HEK293 (cell line): Measurements from ENCODE around the gene IFT52.

Experiments used
- EGR2 ChIP-seq: fragments of 450-650 bp; formaldehyde crosslinking; IDR thresholded peaks from 2 replicates; pipeline ENCODE4 v1.5.1; 2016; ENCODE audit warnings: low read depth, missing biosample characterization, missing genetic modification characterization
- GLI2 ChIP-seq: fragments of 450-650 bp; formaldehyde crosslinking; IDR thresholded peaks from 2 replicates; pipeline ENCODE4; 2017; ENCODE audit warnings: missing biosample characterization, missing genetic modification characterization, low read depth, borderline replicate concordance
- GLIS1 ChIP-seq: fragments of 450-650 bp; formaldehyde crosslinking; IDR thresholded peaks from 2 replicates; pipeline ENCODE4 v1.5.1; 2016; ENCODE audit warnings: missing biosample characterization, missing genetic modification characterization
- GLIS2 ChIP-seq: fragments of 450-650 bp; formaldehyde crosslinking; IDR thresholded peaks from 2 replicates; pipeline ENCODE4 v1.5.1; 2016; ENCODE audit warnings: missing biosample characterization, missing genetic modification characterization
- MEIS1 ChIP-seq: sonication (generic); formaldehyde crosslinking; IDR thresholded peaks from 2 replicates; pipeline ENCODE4 v1.8.1; 2022; ENCODE audit warnings: missing genetic modification reagents, mild to moderate bottlenecking, borderline replicate concordance
- OSR2 ChIP-seq: fragments of 450-650 bp; formaldehyde crosslinking; IDR thresholded peaks from 2 replicates; pipeline ENCODE4 v1.5.1; 2016; ENCODE audit warnings: missing biosample characterization, missing genetic modification characterization
- SCRT1 ChIP-seq: fragments of 450-650 bp; formaldehyde crosslinking; IDR thresholded peaks from 2 replicates; pipeline ENCODE4 v1.5.1; 2016; ENCODE audit warnings: missing biosample characterization, missing genetic modification characterization, borderline replicate concordance
- SP7 ChIP-seq: fragments of 450-650 bp; formaldehyde crosslinking; IDR thresholded peaks from 2 replicates; pipeline ENCODE4 v1.5.1; 2016; ENCODE audit warnings: missing biosample characterization, missing genetic modification characterization
- ZBTB17 ChIP-seq: fragments of 450-650 bp; formaldehyde crosslinking; IDR thresholded peaks from 2 replicates; pipeline ENCODE4 v1.5.1; 2016; ENCODE audit warnings: missing biosample characterization, missing genetic modification characterization
- ZBTB20 ChIP-seq: fragments of 450-650 bp; formaldehyde crosslinking; IDR thresholded peaks from 2 replicates; pipeline ENCODE4 v1.5.1; 2016; ENCODE audit warnings: missing biosample characterization, missing genetic modification characterization
- ZFP3 ChIP-seq: fragments of 450-650 bp; formaldehyde crosslinking; IDR thresholded peaks from 2 replicates; pipeline ENCODE4 v1.5.1; 2016; ENCODE audit warnings: low read depth, missing biosample characterization, missing genetic modification characterization
- ZNF121 ChIP-seq: fragments of 450-650 bp; formaldehyde crosslinking; IDR thresholded peaks from 2 replicates; pipeline ENCODE4 v1.5.1; 2016; ENCODE audit warnings: missing biosample characterization, missing genetic modification characterization
- ZNF174 ChIP-seq: fragments of 450-650 bp; formaldehyde crosslinking; IDR thresholded peaks from 2 replicates; pipeline ENCODE4 v1.5.0; 2017; ENCODE audit warnings: missing biosample characterization, mild to moderate bottlenecking, missing genetic modification characterization
- ZNF175 ChIP-seq: fragments of 450-650 bp; formaldehyde crosslinking; IDR thresholded peaks from 2 replicates; pipeline ENCODE4 v1.5.1; 2016; ENCODE audit warnings: missing biosample characterization, missing genetic modification characterization
- ZNF18 ChIP-seq: fragments of 450-650 bp; formaldehyde crosslinking; IDR thresholded peaks from 2 replicates; pipeline ENCODE4 v1.5.1; 2016; ENCODE audit warnings: missing biosample characterization, missing genetic modification characterization
- ZNF214 ChIP-seq: fragments of 450-650 bp; formaldehyde crosslinking; IDR thresholded peaks from 2 replicates; pipeline ENCODE4 v1.5.1; 2017; ENCODE audit warnings: missing biosample characterization, mild to moderate bottlenecking, missing genetic modification characterization, borderline replicate concordance
- ZNF350 ChIP-seq: fragments of 450-650 bp; formaldehyde crosslinking; IDR thresholded peaks from 2 replicates; pipeline ENCODE4 v1.5.0; 2017; ENCODE audit warnings: missing biosample characterization, mild to moderate bottlenecking, missing genetic modification characterization
- ZNF391 ChIP-seq: fragments of 450-650 bp; formaldehyde crosslinking; IDR thresholded peaks from 2 replicates; pipeline ENCODE4 v1.5.1; 2016; ENCODE audit warnings: low read depth, missing biosample characterization, missing genetic modification characterization, borderline replicate concordance
- ZNF555 ChIP-seq: fragments of 450-650 bp; formaldehyde crosslinking; conservative IDR thresholded peaks from 2 replicates; pipeline ENCODE4 v1.5.1; 2017; ENCODE audit warnings: missing biosample characterization, mild to moderate bottlenecking, missing genetic modification characterization, inconsistent platforms
- ZNF561 ChIP-seq: fragments of 450-650 bp; IDR thresholded peaks from 2 replicates; pipeline ENCODE4 v1.5.1; 2018; ENCODE audit warnings: missing biosample characterization, missing genetic modification characterization, borderline replicate concordance
- ZNF660 ChIP-seq: fragments of 450-650 bp; IDR thresholded peaks from 2 replicates; pipeline ENCODE4 v1.5.1; 2018; ENCODE audit warnings: missing biosample characterization, mild to moderate bottlenecking, missing genetic modification characterization
- ZNF704 ChIP-seq: fragments of 450-650 bp; formaldehyde crosslinking; IDR thresholded peaks from 2 replicates; pipeline ENCODE4 v1.5.1; 2016; ENCODE audit warnings: missing biosample characterization, missing genetic modification characterization
- ZNF707 ChIP-seq: fragments of 450-650 bp; formaldehyde crosslinking; IDR thresholded peaks from 2 replicates; pipeline ENCODE4 v1.5.1; 2016; ENCODE audit warnings: missing biosample characterization, missing genetic modification characterization
- TF ChIP-seq, protein P1 (sequence below): fragments of 450-650 bp; formaldehyde crosslinking; IDR thresholded peaks from 2 replicates; pipeline ENCODE4 v1.5.1; 2016; ENCODE audit warnings: missing biosample characterization, missing genetic modification characterization
- TF ChIP-seq, protein P2 (sequence below): fragments of 450-650 bp; formaldehyde crosslinking; conservative IDR thresholded peaks from 2 replicates; pipeline ENCODE4 v1.5.1; 2016; ENCODE audit warnings: low read depth, missing biosample characterization, missing genetic modification characterization

IFT52 gene

DNA sequence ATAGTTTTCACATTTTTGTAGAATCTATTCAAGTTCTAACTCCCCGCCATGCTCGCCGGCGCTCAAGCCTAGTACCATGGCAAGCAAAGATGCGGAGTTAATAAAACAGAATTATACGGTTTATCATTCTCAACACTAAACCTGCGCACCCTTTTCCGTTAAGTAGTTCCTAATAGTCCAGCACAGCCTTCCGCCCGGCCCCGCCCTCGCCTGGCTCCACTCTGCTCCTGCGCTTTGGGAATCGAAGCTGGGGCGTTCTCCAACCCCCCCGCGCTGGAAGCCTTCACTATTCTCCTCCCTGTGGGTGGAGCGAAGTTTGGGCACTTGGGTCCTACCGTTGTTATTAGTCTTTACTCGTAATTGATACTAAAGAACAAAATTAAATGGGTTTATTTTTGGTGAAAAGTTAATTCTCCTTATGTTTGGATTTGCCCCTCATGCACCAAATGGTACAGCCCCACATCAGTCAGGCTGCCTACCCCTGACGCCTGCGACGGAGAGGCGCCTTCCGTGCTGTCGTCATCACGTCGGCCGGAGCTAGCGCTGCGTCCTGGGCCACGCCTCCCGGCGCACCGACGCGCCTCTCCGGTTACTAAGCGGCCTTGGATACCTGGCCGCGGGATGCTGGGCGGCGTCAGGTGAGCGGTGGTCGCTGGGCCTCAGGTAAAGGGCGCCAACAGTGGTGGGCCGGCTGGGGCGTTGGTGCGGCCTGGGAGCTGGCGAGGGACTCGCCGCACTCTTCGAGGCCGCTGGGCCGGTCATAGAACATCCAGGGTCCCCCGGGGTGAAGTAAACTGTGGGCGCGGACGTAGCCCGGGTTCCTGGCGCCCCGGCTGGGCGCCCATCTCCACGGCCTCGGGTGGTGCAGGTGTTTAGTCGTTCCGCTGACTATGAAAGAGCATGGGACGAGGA is at the start of gene IFT52 (continued):
- TF ChIP-seq GLIS2 (tag by site-specific recombination) (peak; percentile 70), MEIS1 (CRISPR knock-in tag) (no peak), OSR2 (tag by site-specific recombination) (no peak), ZNF214 (no peak), ZNF561 (tag by site-specific recombination) (peak; percentile 89), ZNF174 (tag by site-specific recombination) (no peak), EGR2 (no peak; the same call in 1 of the 2 replicates), ZNF18 (no peak), GLIS1 (tag by site-specific recombination) (peak; percentile 31; the same call in 1 of the 2 replicates), ZNF660 (tag by site-specific recombination) (no peak), ZBTB17 (tag by site-specific recombination) (peak; percentile 44; the same call in 1 of the 2 replicates), ZNF121 (no peak), ZNF175 (tag by site-specific recombination) (no peak), ZNF707 (tag by site-specific recombination) (no peak), ZFP3 (tag by site-specific recombination) (no peak), ZNF704 (no peak), SP7 (tag by site-specific recombination) (peak; percentile 80), ZNF391 (tag by site-specific recombination) (peak; percentile 59; the same call in 1 of the 2 replicates), ZNF555 (tag by site-specific recombination) (no peak), ZBTB20 (tag by site-specific recombination) (peak; percentile 63), ZNF350 (tag by site-specific recombination) (no peak), GLI2 (tag by site-specific recombination) (no peak), SCRT1 (no peak)
- TF ChIP-seq, protein P1, sequence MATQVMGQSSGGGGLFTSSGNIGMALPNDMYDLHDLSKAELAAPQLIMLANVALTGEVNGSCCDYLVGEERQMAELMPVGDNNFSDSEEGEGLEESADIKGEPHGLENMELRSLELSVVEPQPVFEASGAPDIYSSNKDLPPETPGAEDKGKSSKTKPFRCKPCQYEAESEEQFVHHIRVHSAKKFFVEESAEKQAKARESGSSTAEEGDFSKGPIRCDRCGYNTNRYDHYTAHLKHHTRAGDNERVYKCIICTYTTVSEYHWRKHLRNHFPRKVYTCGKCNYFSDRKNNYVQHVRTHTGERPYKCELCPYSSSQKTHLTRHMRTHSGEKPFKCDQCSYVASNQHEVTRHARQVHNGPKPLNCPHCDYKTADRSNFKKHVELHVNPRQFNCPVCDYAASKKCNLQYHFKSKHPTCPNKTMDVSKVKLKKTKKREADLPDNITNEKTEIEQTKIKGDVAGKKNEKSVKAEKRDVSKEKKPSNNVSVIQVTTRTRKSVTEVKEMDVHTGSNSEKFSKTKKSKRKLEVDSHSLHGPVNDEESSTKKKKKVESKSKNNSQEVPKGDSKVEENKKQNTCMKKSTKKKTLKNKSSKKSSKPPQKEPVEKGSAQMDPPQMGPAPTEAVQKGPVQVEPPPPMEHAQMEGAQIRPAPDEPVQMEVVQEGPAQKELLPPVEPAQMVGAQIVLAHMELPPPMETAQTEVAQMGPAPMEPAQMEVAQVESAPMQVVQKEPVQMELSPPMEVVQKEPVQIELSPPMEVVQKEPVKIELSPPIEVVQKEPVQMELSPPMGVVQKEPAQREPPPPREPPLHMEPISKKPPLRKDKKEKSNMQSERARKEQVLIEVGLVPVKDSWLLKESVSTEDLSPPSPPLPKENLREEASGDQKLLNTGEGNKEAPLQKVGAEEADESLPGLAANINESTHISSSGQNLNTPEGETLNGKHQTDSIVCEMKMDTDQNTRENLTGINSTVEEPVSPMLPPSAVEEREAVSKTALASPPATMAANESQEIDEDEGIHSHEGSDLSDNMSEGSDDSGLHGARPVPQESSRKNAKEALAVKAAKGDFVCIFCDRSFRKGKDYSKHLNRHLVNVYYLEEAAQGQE: no peak
- TF ChIP-seq, protein P2, sequence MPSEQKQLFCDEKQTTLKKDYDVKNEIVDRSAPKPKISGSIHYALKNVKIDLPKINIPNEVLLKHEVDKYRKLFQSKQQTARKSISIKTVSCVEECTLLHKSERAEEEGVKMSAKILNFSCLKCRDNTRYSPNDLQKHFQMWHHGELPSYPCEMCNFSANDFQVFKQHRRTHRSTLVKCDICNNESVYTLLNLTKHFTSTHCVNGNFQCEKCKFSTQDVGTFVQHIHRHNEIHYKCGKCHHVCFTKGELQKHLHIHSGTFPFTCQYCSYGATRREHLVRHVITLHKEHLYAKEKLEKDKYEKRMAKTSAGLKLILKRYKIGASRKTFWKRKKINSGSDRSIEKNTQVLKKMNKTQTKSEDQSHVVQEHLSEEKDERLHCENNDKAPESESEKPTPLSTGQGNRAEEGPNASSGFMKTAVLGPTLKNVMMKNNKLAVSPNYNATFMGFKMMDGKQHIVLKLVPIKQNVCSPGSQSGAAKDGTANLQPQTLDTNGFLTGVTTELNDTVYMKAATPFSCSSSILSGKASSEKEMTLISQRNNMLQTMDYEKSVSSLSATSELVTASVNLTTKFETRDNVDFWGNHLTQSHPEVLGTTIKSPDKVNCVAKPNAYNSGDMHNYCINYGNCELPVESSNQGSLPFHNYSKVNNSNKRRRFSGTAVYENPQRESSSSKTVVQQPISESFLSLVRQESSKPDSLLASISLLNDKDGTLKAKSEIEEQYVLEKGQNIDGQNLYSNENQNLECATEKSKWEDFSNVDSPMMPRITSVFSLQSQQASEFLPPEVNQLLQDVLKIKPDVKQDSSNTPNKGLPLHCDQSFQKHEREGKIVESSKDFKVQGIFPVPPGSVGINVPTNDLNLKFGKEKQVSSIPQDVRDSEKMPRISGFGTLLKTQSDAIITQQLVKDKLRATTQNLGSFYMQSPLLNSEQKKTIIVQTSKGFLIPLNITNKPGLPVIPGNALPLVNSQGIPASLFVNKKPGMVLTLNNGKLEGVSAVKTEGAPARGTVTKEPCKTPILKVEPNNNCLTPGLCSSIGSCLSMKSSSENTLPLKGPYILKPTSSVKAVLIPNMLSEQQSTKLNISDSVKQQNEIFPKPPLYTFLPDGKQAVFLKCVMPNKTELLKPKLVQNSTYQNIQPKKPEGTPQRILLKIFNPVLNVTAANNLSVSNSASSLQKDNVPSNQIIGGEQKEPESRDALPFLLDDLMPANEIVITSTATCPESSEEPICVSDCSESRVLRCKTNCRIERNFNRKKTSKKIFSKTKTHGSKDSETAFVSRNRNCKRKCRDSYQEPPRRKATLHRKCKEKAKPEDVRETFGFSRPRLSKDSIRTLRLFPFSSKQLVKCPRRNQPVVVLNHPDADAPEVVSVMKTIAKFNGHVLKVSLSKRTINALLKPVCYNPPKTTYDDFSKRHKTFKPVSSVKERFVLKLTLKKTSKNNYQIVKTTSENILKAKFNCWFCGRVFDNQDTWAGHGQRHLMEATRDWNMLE (tag by site-specific recombination): 0 out of 2 replicates have a peak, but pooled peaks have one; percentile 28
